AG04449 (cell line): ENCODE data around the gene OR1I1.

Experiments used
- CTCF ChIA-PET: fragments of 350-600 bp; formaldehyde crosslinking; extraction: SDS; loops from one replicate; lab custom pipeline; 2021; ENCODE audit warnings: antibody characterized with exemption; lab: Yijun Ruan, JAX
- POLR2A ChIA-PET: fragments of 400-600, 350-600 bp; formaldehyde crosslinking; extraction: SDS; loops from one replicate; lab custom pipeline; 2020; ENCODE audit warnings: antibody characterized with exemption, inconsistent platforms; lab: Yijun Ruan, JAX
- DNase-seq: peaks from one replicate; pipeline ENCODE4 v3.0.0-alpha.2; 2010; ENCODE audit warnings: low read depth, low spot score
- H3K4me3 ChIP-seq: 2 replicates; pipeline ENCODE4 v1.5.1; 2011; ENCODE audit warnings: low read depth, mild to moderate bottlenecking, control low read depth, low read length
- TF ChIP-seq, protein P1 (sequence below): IDR thresholded peaks from one replicate; pipeline ENCODE4 v1.5.1; 2011; ENCODE audit warnings: mild to moderate bottlenecking, moderate library complexity, low read length, control low read depth, inconsistent platforms; ENCODE audit not compliant: insufficient read depth; ENCODE audit errors: missing control alignments

OR1I1 gene

DNA sequence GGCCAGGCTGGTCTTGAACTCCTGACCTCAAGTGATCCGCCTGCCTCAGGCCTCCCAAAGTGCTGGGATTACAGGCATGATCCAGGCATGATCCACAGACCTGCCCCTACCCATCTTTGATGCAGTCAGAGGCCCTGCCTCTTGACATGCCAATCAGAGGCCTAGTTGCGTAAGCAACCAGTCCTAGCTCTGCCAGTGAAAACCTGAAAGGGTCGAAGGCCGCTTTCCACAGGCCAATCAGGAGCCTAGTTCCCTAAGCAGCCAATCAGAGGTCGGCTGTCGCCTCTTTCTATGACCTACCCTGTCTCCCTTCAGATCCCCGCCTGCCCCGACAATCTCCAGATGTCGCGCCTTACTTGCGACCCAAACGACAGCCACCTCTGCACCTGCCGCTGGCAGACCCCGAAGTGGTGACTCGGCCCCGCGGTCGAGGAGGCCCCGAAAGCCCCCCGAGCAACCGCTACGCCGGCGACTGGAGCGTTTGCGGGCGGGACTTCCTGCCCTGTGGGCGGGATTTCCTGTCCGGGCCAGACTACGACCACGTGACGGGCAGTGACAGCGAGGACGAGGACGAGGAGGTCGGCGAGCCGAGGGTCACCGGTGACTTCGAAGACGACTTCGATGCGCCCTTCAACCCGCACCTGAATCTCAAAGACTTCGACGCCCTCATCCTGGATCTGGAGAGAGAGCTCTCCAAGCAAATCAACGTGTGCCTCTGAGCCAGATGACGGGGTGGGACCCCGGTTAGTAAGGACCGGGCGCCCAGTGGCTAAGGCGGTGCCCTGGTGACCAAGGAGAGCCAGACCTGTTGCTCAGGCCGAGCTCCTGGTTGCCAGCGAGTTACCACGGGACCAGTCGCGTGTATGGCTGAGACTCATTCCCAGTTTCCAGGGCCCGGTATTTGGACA is 31.5 kb downstream of the OR1I1 start:
- TF ChIP-seq, protein P1, sequence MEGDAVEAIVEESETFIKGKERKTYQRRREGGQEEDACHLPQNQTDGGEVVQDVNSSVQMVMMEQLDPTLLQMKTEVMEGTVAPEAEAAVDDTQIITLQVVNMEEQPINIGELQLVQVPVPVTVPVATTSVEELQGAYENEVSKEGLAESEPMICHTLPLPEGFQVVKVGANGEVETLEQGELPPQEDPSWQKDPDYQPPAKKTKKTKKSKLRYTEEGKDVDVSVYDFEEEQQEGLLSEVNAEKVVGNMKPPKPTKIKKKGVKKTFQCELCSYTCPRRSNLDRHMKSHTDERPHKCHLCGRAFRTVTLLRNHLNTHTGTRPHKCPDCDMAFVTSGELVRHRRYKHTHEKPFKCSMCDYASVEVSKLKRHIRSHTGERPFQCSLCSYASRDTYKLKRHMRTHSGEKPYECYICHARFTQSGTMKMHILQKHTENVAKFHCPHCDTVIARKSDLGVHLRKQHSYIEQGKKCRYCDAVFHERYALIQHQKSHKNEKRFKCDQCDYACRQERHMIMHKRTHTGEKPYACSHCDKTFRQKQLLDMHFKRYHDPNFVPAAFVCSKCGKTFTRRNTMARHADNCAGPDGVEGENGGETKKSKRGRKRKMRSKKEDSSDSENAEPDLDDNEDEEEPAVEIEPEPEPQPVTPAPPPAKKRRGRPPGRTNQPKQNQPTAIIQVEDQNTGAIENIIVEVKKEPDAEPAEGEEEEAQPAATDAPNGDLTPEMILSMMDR: no peak
- no peak for DNase-seq
- no peak overlapping the region for H3K4me3 ChIP-seq
- CTCF ChIA-PET: interaction anchor here (0.7 to 2.6 kb wide), 3 partner anchors 10 to 137 kb away, joined by 3 to 10 read pairs (median 4); no protein-coding TSS in a partner anchor
- POLR2A ChIA-PET: interaction anchor here (1.6 to 2.9 kb wide), 2 partner anchors 11 to 12 kb away, joined by 3 to 9 read pairs; a partner anchor contains a TSS

DNA sequence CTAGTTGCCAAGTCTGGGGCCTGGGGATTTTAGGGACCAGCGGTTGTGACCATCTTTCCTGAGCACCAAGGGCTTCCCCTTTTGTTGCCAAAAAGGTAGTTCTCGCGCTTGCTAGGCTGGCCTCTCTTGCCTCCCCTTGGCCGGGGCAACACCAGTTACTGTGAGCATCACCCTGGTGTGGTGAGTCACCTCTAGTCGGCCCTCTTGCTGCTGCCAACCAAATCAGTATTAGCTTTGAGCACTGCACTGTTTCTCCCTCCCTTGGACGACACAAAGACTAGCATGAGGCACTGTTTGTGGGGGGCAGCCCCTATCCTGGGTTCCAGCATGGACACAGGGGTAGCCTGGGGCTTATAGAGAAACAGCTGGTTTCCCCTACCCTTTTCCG is 32.1 kb downstream of the OR1I1 start:
- DNase-seq: no peak
- TF ChIP-seq, protein P1: no peak
- H3K4me3 ChIP-seq: no peak overlapping the region
- CTCF ChIA-PET: interaction anchor here (1.6 to 2.6 kb wide), 2 partner anchors 10 to 136 kb away, joined by 4 to 10 read pairs; no protein-coding TSS in a partner anchor
- POLR2A ChIA-PET: interaction anchor here (2.9 kb wide), 1 partner anchor 10 kb away, joined by 9 read pairs; no protein-coding TSS in a partner anchor

DNA sequence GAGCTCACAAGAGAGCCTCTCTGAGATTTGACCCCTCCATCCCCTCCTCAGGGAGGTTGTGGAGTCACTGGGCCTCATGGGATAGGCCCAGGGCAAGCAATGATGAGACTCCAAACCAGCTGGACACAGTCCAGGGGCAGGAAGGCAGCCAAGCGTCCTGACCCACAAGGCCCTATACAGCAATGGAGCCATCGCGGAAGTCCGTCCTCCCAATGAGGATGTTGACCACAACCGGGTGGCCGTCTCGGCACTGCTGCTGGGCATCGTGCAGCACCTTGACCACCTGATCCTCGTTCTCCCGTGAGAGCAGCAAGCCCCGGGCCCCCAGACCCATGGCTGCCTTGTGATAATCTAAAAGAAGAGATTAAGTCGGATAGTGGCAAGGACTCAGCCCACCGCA is 33.1 kb downstream of the OR1I1 start:
- no peak for DNase-seq
- ChIA-PET POLR2A (interaction anchor here (1.4 to 2.9 kb wide), 2 partner anchors 8 to 9 kb away, joined by 5 to 9 read pairs; partner anchors contain the start of gene SYDE1), CTCF (interaction anchor here (1.6 to 2.6 kb wide), 2 partner anchors 9 to 136 kb away, joined by 4 to 10 read pairs; no protein-coding TSS in a partner anchor)
- H3K4me3 ChIP-seq: no peak overlapping the region
- TF ChIP-seq, protein P1: no peak

DNA sequence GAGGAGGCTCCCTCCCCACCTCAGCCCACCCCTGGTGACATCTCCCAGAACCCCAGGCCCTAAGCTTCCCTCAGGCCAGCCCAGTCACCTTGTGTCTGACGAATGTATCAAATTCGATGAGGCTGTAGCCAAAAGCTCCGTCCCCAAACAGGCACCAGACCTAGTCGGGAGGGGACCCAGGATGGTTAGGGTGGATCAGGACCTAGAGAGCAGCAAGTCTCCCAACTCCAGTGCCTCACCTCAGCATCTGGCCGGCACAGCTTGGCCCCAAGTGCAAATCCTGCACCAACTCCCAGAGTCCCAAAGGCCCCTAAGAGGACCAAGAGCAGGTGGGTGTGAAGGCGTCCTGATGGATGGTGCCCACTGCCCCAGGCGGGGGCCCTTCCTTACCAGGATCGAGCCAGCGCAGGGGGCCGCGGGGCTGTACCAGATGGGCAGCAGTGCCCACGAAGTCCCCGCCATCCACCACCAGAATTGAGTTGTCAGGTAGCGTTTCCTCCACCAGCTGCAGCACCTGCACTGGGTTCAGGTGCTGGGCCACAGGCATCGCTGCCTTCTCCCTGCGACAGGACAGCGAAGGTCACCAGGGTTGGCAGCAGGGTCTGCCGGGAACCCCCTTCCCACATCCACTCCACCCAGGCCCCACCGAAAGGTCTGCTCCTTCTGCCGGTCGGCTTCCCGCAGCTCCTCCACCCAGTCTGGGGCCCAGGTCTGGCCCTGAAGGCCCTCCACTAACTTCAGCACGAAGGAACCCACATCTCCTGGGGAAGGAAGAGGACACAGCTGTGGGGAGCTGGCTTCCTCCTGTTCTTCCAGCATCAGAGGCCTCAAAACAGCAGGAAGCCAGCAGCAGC is 34.0 kb downstream of the OR1I1 start:
- DNase-seq: no peak
- POLR2A ChIA-PET: interaction anchor here (1.4 to 2.9 kb wide), 2 partner anchors 8 to 9 kb away, joined by 5 to 9 read pairs; partner anchors contain the start of gene SYDE1
- H3K4me3 ChIP-seq: no peak overlapping the region
- TF ChIP-seq, protein P1: no peak
- CTCF ChIA-PET: interaction anchor here (1.2 to 2.6 kb wide), 3 partner anchors 8 to 39 kb away, joined by 3 to 10 read pairs (median 4); no protein-coding TSS in a partner anchor

DNA sequence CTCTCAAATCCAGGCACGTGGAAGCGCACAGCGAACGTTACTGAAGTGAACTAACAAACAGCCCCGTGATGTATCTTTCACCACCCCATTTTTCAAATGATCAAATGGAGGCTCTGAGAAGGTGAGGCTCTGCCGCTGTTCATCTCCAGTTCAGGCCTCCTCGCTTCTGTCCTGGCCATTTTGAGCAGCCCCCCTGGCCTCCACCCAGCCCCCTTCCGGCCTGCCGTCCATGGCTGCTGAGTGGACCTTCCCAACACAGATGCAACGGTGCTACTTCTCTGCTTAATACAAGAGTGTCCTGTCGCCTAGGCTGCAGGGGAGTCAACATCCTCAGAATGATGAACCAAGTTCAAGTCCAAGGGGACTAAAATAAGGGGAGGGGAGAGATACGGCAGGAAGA is 34.8 kb downstream of the OR1I1 start:
- ChIA-PET CTCF (interaction anchor here (1.2 to 1.6 kb wide), 2 partner anchors 9 to 38 kb away, joined by 3 to 4 read pairs; no protein-coding TSS in a partner anchor), POLR2A (interaction anchor here (0.9 kb wide), 1 partner anchor 9 kb away, joined by 3 read pairs; no protein-coding TSS in a partner anchor)
- DNase-seq: no peak
- TF ChIP-seq, protein P1: no peak
- no peak overlapping the region for H3K4me3 ChIP-seq
